Uterus (tissue), 4 donors: Measurements from ENCODE around the gene CELA3A. TPM values are rescaled to one million over a fixed set of nuclear protein-coding genes. Genes with fewer than 3 reads are reported as not detected.

ENCODE experiments used
- DNase-seq, 2 donors: peaks; one replicate each; pipeline ENCODE4 v3.0.0-alpha.2; 2019 to 2020
- H3K27ac ChIP-seq, 2 donors: fragments of 200-600 bp; sonication (generic); 1 replicate in 1 of 2; 2 replicates in 1 of 2; pipeline ENCODE4 v1.5.1; 2016 to 2018
- H3K27me3 ChIP-seq, 2 donors: fragments of 200-600 bp; sonication (generic); one replicate each; pipeline ENCODE4 v1.5.1; 2018 to 2019; ENCODE audit warnings: control low read depth in 1 of 2
- H3K36me3 ChIP-seq, 2 donors: fragments of 200-600 bp; sonication (generic); one replicate each; pipeline ENCODE4 v1.5.1; 2019; ENCODE audit warnings: control low read depth in 1 of 2
- H3K4me1 ChIP-seq, 2 donors: fragments of 200-600 bp; sonication (generic); one replicate each; pipeline ENCODE4 v1.5.1; 2018 to 2019; ENCODE audit warnings: control low read depth in 1 of 2
- H3K4me3 ChIP-seq, 2 donors: fragments of 200-600 bp; sonication (generic); 1 replicate in 1 of 2; 2 replicates in 1 of 2; pipeline ENCODE4 v1.5.1; 2018 to 2019; ENCODE audit warnings: mild to moderate bottlenecking in 1 of 2
- H3K9me3 ChIP-seq, 2 donors: fragments of 200-600 bp; sonication (generic); one replicate each; pipeline ENCODE4 v1.5.1; 2019; ENCODE audit warnings: control low read depth in 1 of 2
- CTCF ChIP-seq, 4 experiments: fragments of 200-600 bp in 2 of 4; fragments of 450-650 bp in 2 of 4; sonication (generic) in 2 of 4; IDR thresholded peaks; one replicate each; pipeline ENCODE4 v1.5.1; 2016 to 2019; ENCODE audit warnings: antibody characterized with exemption in 4 of 4, mild to moderate bottlenecking in 2 of 4, moderate library complexity in 1 of 4
- POLR2A ChIP-seq, 2 donors: fragments of 450-650 bp; IDR thresholded peaks; one replicate each; pipeline ENCODE4 v1.6.1; 2016; ENCODE audit warnings: antibody characterized with exemption in 2 of 2, mild to moderate bottlenecking in 1 of 2, moderate library complexity in 1 of 2
- intact Hi-C: fragments of 100-400 bp; cut with DNase I; formaldehyde crosslinking; loops from one replicate; pipeline ENCODE4 v1.15.1; 2023; ENCODE audit warnings: low total_unique reads
- total RNA-seq, 4 donors: library from RNA; depleted of rRNA in 3 of 4; stranded (reverse); fragments of >200 nt in 3 of 4; gene quantifications; one replicate each; pipeline versions ENCODE4 v1.1.0 to v1.2.4, GENCODE V29; 2014 to 2023
- donor health status: DM: yes; HTN: yes; CAD: no.

CELA3A gene
- total RNA-seq, 4 donors from 2014 or later, result not detected

GRCh38 chr1:22045604-22046228 lies 44.3 kb downstream of the CELA3A start:
- no peaks in the 10 kb centered on the region for H3K36me3 ChIP-seq
- no peaks in the 10 kb centered on the region for H3K27me3 ChIP-seq
- no peaks in the 10 kb centered on the region for H3K9me3 ChIP-seq
- TF ChIP-seq POLR2A (IDR thresholded peaks at IDR 0.05) (no peak), CTCF (IDR thresholded peaks at IDR 0.05) (no peak)
- intact Hi-C loops, result no loop called here
- DNase-seq, result no peak
- H3K4me1 ChIP-seq, result no peaks in the 10 kb centered on the region
- H3K27ac ChIP-seq, result no peak overlapping the region
- H3K4me3 ChIP-seq, result no peak overlapping the region

- no peak overlapping the region for H3K4me3 ChIP-seq
- no peaks in the 10 kb centered on the region for H3K9me3 ChIP-seq
- no peaks in the 10 kb centered on the region for H3K27me3 ChIP-seq
- no peak overlapping the region for H3K27ac ChIP-seq
- intact Hi-C loops, result no loop called here
- H3K36me3 ChIP-seq, result no peaks in the 10 kb centered on the region
- TF ChIP-seq POLR2A (IDR thresholded peaks at IDR 0.05) (no peak), CTCF (IDR thresholded peaks at IDR 0.05) (no peak)
- no peak for DNase-seq
- H3K4me1 ChIP-seq, result no peaks in the 10 kb centered on the region
Measured at GRCh38 chr1:22048351-22049192, 47.1 kb downstream of the CELA3A start.

- no peaks in the 10 kb centered on the region for H3K27me3 ChIP-seq
- H3K36me3 ChIP-seq, result no peaks in the 10 kb centered on the region
- intact Hi-C loops, result no loop called here
- no peak overlapping the region for H3K4me3 ChIP-seq
- no peaks in the 10 kb centered on the region for H3K9me3 ChIP-seq
- H3K4me1 ChIP-seq, result peaks cover 0 to 10% of the 10 kb centered on the region in 2 donors
- no peak overlapping the region for H3K27ac ChIP-seq
- DNase-seq, result no peak
- TF ChIP-seq CTCF (IDR thresholded peaks at IDR 0.05), result no peak
- no peak for TF ChIP-seq POLR2A (IDR thresholded peaks at IDR 0.05)
Measured at GRCh38 chr1:22050330-22050729, 48.9 kb downstream of the CELA3A start.

GRCh38 chr1:22051607-22052114 lies 50.2 kb downstream of the CELA3A start:
- H3K27ac ChIP-seq, result no peak overlapping the region
- H3K36me3 ChIP-seq, result no peaks in the 10 kb centered on the region
- H3K27me3 ChIP-seq, result no peaks in the 10 kb centered on the region
- H3K4me1 ChIP-seq, result peaks cover 0 to 21% of the 10 kb centered on the region in 2 donors
- no peaks in the 10 kb centered on the region for H3K9me3 ChIP-seq
- H3K4me3 ChIP-seq, result peak overlapping the region in 1 of 2 donors; percentile 92
- intact Hi-C loops, result no loop called here
- TF ChIP-seq CTCF (IDR thresholded peaks at IDR 0.05), result no peak
- TF ChIP-seq POLR2A (IDR thresholded peaks at IDR 0.05), result no peak
- DNase-seq, result no peak
